AG10803 (cell line): ENCODE results near the gene UNC13A.
"Not testable (repeated sequence)": the region's sequence is repeated elsewhere in the genome, so short reads cannot be mapped to it uniquely, and the experiment has no call there.

ENCODE experiments used
- DNase-seq: peaks from one replicate; pipeline ENCODE4 v3.0.0; 2010; ENCODE audit warnings: low read depth
- H3K4me3 ChIP-seq: 2 replicates; pipeline ENCODE4 v1.5.1; 2011; ENCODE audit warnings: mild to moderate bottlenecking, low read length, control low read depth
- TF ChIP-seq, protein P1 (sequence below): conservative IDR thresholded peaks from 2 replicates; pipeline ENCODE4 v1.5.1; 2011; ENCODE audit warnings: mild to moderate bottlenecking, low read length, control low read depth, inconsistent platforms

UNC13A gene

DNA sequence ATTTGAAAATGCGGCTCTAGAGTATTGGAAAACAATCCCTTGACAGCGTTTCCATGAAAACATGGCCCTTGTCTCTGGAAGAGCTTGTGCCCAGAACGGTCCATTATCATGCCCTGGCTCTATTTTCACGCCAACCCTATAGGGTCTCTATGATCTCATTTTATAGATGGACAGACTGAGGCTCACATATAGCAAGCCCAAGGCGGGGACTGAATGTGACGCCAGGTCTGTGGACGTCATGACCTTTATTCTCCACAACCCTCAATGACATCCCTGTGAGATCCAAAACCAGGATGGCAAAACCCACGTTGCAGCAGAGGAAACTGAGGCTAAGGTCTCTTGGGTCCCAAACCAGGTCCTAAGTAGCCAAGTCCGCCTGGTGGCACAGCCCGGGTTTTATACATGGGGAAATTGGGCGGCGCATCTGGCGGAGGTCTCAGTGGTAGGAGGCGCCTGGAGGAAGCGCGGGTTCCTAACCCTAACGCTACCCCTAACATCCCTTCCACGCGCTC is 133.1 kb downstream of the UNC13A start:
- H3K4me3 ChIP-seq: peak overlapping the region; percentile 59
- no peak for DNase-seq
- TF ChIP-seq, protein P1, sequence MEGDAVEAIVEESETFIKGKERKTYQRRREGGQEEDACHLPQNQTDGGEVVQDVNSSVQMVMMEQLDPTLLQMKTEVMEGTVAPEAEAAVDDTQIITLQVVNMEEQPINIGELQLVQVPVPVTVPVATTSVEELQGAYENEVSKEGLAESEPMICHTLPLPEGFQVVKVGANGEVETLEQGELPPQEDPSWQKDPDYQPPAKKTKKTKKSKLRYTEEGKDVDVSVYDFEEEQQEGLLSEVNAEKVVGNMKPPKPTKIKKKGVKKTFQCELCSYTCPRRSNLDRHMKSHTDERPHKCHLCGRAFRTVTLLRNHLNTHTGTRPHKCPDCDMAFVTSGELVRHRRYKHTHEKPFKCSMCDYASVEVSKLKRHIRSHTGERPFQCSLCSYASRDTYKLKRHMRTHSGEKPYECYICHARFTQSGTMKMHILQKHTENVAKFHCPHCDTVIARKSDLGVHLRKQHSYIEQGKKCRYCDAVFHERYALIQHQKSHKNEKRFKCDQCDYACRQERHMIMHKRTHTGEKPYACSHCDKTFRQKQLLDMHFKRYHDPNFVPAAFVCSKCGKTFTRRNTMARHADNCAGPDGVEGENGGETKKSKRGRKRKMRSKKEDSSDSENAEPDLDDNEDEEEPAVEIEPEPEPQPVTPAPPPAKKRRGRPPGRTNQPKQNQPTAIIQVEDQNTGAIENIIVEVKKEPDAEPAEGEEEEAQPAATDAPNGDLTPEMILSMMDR: no peak

DNA sequence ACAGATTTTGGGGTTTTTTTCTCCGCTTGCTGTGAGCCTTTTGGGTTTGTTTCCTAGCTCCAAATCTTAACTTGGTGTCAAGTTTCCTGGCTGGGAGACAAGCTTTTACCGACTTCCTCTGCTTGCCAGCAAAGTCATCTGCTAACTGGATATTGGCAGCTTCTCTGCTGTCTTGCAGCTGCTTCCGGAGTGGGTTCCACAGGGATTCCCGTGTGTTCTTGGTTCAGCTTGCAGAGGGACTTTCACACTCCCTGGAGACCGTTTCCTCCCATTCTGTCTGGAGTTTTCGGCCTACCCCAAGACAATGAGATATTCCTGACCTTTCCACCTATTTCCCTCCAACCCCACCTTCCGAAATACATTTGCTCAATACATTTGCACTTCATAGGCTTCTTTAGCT is 134.9 kb downstream of the UNC13A start:
- H3K4me3 ChIP-seq: peak overlapping the region; percentile 1
- peak; percentile 96 for DNase-seq
- TF ChIP-seq, protein P1: no peak

DNA sequence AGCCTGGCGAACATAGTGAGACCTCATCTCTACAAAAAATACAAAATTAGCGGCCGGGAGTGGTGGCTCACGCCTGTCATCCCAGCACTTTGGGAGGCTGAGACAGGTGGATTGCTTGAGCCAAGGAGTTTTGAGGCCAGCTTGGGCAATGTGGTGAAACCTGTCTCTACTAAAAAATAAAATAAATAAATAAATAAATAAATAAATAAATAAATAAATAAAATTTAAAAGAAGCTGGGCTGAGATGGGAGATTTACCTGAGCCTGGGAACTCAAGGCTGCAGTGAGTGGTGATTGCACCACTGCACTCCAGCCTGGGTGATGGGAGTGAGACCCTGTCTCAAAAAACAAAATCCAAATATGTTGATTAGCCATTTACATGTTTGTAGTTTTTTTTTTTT is 135.4 kb downstream of the UNC13A start:
- H3K4me3 ChIP-seq, DNase-seq: not testable (repeated sequence)
